ENCODE results near the gene PTMA. TPM values are rescaled to one million over a fixed set of nuclear protein-coding genes. Genes with fewer than 3 reads are reported as not detected.

Gene PTMA
- total and polyA plus RNA-seq, 9 of the 15 experiments (the other 6 are each of a cell fraction or from before 2014, with no cell fraction given), result 429 to 2,322 (median 1,578) TPM

GRCh38 chr2:231666171-231667095 lies 41.9 kb upstream of the PTMA start (continued):
- no peak for TF ChIP-seq ZKSCAN1 (IDR thresholded peaks at IDR 0.05; ENCODE audit: low read depth, low read length)
- peak; percentile 20; the same call in 1 of the 2 replicates for TF ChIP-seq BRD4 (IDR thresholded peaks at IDR 0.05)
- TF ChIP-seq CCNT2 (IDR thresholded peaks at IDR 0.05; ENCODE audit: borderline replicate concordance, extremely low read depth, insufficient read length, low read depth, low read length), result peak; percentile 9
- no peak for TF ChIP-seq ZNF785 (CRISPR knock-in tag; IDR thresholded peaks at IDR 0.05)
- no peak for TF ChIP-seq DIDO1 (tag; IDR thresholded peaks at IDR 0.05; ENCODE audit: low read depth)
- no peak for TF ChIP-seq CREBBP (IDR thresholded peaks at IDR 0.05; ENCODE audit: low read depth, low read length)
- no peak for TF ChIP-seq ATF1 (CRISPR knock-in tag; IDR thresholded peaks at IDR 0.05)
- peak; percentile 50 for TF ChIP-seq ATF1 (tag; IDR thresholded peaks at IDR 0.05)
- no peak for TF ChIP-seq ZNF75A (CRISPR knock-in tag; IDR thresholded peaks at IDR 0.05)
- TF ChIP-seq TAF1 (IDR thresholded peaks at IDR 0.05; ENCODE audit: control insufficient read depth, extremely low read depth, insufficient read depth, low read length, severe bottlenecking), result peak; percentile 71
- peak; percentile 88 for TF ChIP-seq POLR2G (IDR thresholded peaks at IDR 0.05; ENCODE audit: low read depth, low read length)
- no peak for TF ChIP-seq GATA2 (CRISPR knock-in tag; IDR thresholded peaks at IDR 0.05)
- no peak for TF ChIP-seq BDP1 (IDR thresholded peaks at IDR 0.05; ENCODE audit: insufficient read depth, insufficient read length)
- TF ChIP-seq GTF2E2 (tag; IDR thresholded peaks at IDR 0.05), result peak; percentile 86
- TF ChIP-seq THAP12 (CRISPR knock-in tag; IDR thresholded peaks at IDR 0.05), result 0 out of 2 replicates have a peak, but pooled peaks have one; percentile 17
- TF ChIP-seq, protein P1, sequence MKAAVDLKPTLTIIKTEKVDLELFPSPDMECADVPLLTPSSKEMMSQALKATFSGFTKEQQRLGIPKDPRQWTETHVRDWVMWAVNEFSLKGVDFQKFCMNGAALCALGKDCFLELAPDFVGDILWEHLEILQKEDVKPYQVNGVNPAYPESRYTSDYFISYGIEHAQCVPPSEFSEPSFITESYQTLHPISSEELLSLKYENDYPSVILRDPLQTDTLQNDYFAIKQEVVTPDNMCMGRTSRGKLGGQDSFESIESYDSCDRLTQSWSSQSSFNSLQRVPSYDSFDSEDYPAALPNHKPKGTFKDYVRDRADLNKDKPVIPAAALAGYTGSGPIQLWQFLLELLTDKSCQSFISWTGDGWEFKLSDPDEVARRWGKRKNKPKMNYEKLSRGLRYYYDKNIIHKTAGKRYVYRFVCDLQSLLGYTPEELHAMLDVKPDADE (conservative IDR thresholded peaks at IDR 0.05; ENCODE audit: control insufficient read depth, low read depth, low read length), result no peak
- TF ChIP-seq YY1 (IDR thresholded peaks at IDR 0.05; ENCODE audit: borderline replicate concordance in 1 of 3, control insufficient read depth in 1 of 3, extremely low read depth in 1 of 3, insufficient read depth in 3 of 3, insufficient read length in 1 of 3, insufficient replicate concordance in 2 of 3, low read depth in 1 of 3, low read length in 2 of 3), result no peak
- TF ChIP-seq POLR2H (tag; IDR thresholded peaks at IDR 0.05; ENCODE audit: low read depth), result peak; percentile 82
- peak; percentile 83 for TF ChIP-seq JUND (IDR thresholded peaks at IDR 0.05; ENCODE audit: borderline replicate concordance, low read depth, low read length)
- TF ChIP-seq JUND (tag; IDR thresholded peaks at IDR 0.05; ENCODE audit: borderline replicate concordance, low read depth, low read length), result no peak; the same call in 2 of the 3 replicates
- no peak for TF ChIP-seq WHSC1 (IDR thresholded peaks at IDR 0.05; ENCODE audit: low read length)
- peak; percentile 53; the same call in 1 of the 2 replicates for TF ChIP-seq DPF2 (IDR thresholded peaks at IDR 0.05)

Data from K562 (cell line).